K562 (cell line): ENCODE data around the gene DNAJB2. TPM values are rescaled to one million over a fixed set of nuclear protein-coding genes. Genes with fewer than 3 reads are reported as not detected.
A peak's percentile ranks its signal among the peaks of the same experiment; 100 is the strongest.

Source experiments
- ADNP ChIP-seq: fragments of 200-800 bp; sonication (Bioruptor generic); IDR thresholded peaks from 2 replicates; pipeline ENCODE4 v1.6.1; 2016; ENCODE audit warnings: missing genetic modification characterization, missing compliant biosample characterization
- ATF1 ChIP-seq, 2 experiments: fragments of 450-650 bp in 1 of 2; IDR thresholded peaks; 2 replicates each; pipeline ENCODE4 v1.6.1; 2016; ENCODE audit warnings: missing compliant biosample characterization in 1 of 2, missing genetic modification characterization in 1 of 2
- CTCFL ChIP-seq: IDR thresholded peaks from 2 replicates; pipeline ENCODE4 v1.6.1; 2011; ENCODE audit warnings: borderline replicate concordance, low read depth, mild to moderate bottlenecking, moderate library complexity, low read length; ENCODE audit not compliant: insufficient read depth, poor library complexity, severe bottlenecking
- E2F3 ChIP-seq: fragments of 250-450 bp; sonication (Bioruptor Pico); IDR thresholded peaks from 2 replicates; pipeline ENCODE4 v1.4.0; 2020; ENCODE audit warnings: mild to moderate bottlenecking
- ELK3 ChIP-seq: fragments of 450-650 bp; formaldehyde crosslinking; IDR thresholded peaks from 2 replicates; pipeline ENCODE4 v1.4.0; 2020; ENCODE audit warnings: mild to moderate bottlenecking
- JUN ChIP-seq, 2 experiments: sonication (generic) in 1 of 2; formaldehyde crosslinking in 1 of 2; IDR thresholded peaks; 2 replicates each; pipeline versions ENCODE4 v1.6.1 to v1.8.0; 2012 to 2022; ENCODE audit warnings: borderline replicate concordance in 2 of 2, mild to moderate bottlenecking in 2 of 2, improper control_type of control experiment in 1 of 2, low read depth in 1 of 2, low read length in 1 of 2, missing genetic modification reagents in 1 of 2
- MBD1 ChIP-seq: fragments of 250-450 bp; sonication (Bioruptor Pico); IDR thresholded peaks from 2 replicates; pipeline ENCODE4 v1.8.0; 2022; ENCODE audit warnings: inconsistent platforms
- POLR2AphosphoS2 ChIP-seq: IDR thresholded peaks from 2 replicates; pipeline ENCODE4 v1.6.1; 2012; ENCODE audit warnings: low read length, improper control_type of control experiment
- PURB ChIP-seq: sonication (generic); formaldehyde crosslinking; IDR thresholded peaks from 2 replicates; pipeline ENCODE4 v1.9.0; 2021; ENCODE audit warnings: low read depth, mild to moderate bottlenecking, missing genetic modification reagents
- RBM17 ChIP-seq: fragments of 200-400 bp; formaldehyde crosslinking; IDR thresholded peaks from 2 replicates; pipeline ENCODE4 v1.6.1; 2017; ENCODE audit warnings: low read depth, mild to moderate bottlenecking, low read length, borderline replicate concordance
- ZBTB40 ChIP-seq, 2 experiments: fragments of 450-650 bp in 1 of 2; sonication (generic) in 1 of 2; formaldehyde crosslinking in 1 of 2; IDR thresholded peaks; 2 replicates each; pipeline versions ENCODE4 v1.7.1 to v1.9.0; 2016 to 2022; ENCODE audit warnings: inconsistent platforms in 1 of 2, mild to moderate bottlenecking in 1 of 2, missing genetic modification reagents in 1 of 2
- ZNF561 ChIP-seq: fragments of 450-650 bp; formaldehyde crosslinking; conservative IDR thresholded peaks from 2 replicates; pipeline ENCODE4 v1.4.0; 2020; ENCODE audit warnings: mild to moderate bottlenecking, moderate library complexity
- polyA plus RNA-seq, 8 experiments: library from polyadenylated mRNA; depleted of rRNA in 4 of 8; stranded (reverse) in 5 of 8; unstranded in 3 of 8; fragments of >200 nt; fragmentation: Nextera tagmentation in 2 of 8; fragmentation: Illumina TruSeq in 1 of 8; extraction: Ambion mirVana in 2 of 8; extraction: Trizol in 1 of 8; gene quantifications; 2 replicates each; pipeline versions ENCODE4 v1.2.1 to v1.2.3, GENCODE V29; 2011 to 2014; ENCODE audit warnings: inconsistent platforms in 1 of 8, missing spikeins in 1 of 8
- total RNA-seq, 7 experiments: library from RNA; depleted of rRNA in 6 of 7; stranded (reverse); fragments of >200 nt in 6 of 7; fragmentation: Illumina TruSeq in 2 of 7; extraction: Trizol in 2 of 7; gene quantifications; 2 replicates each; pipeline versions ENCODE4 v1.2.1 to v1.2.3, GENCODE V29; 2011 to 2021; ENCODE audit warnings: low replicate concordance in 1 of 7

DNAJB2 gene
- total and polyA plus RNA-seq, 9 of the 15 experiments (the other 6 are each of a cell fraction or from before 2014, with no cell fraction given) = 0.08 to 3.0 (median 2.2) TPM; not detected in 1

- TF ChIP-seq MBD1 (CRISPR knock-in tag) (no peak), ATF1 (CRISPR knock-in tag; IDR thresholded peaks at IDR 0.05) (no peak), ATF1 (tag; IDR thresholded peaks at IDR 0.05) (peak; percentile 64), PURB (CRISPR knock-in tag) (no peak), E2F3 (CRISPR knock-in tag) (no peak), ZNF561 (CRISPR knock-in tag) (no peak), CTCFL (no peak), JUN (IDR thresholded peaks at IDR 0.05; ENCODE audit: borderline replicate concordance, low read depth, low read length) (no peak), JUN (CRISPR knock-in tag; IDR thresholded peaks at IDR 0.05; ENCODE audit: borderline replicate concordance) (no peak), RBM17 (no peak), ZBTB40 (IDR thresholded peaks at IDR 0.05) (peak; percentile 50; the same call in 1 of the 2 replicates), ZBTB40 (CRISPR knock-in tag; IDR thresholded peaks at IDR 0.05) (no peak), POLR2AphosphoS2 (no peak), ADNP (no peak), ELK3 (no peak)
Measured at GRCh38 chr2:219279916-219280516, 850 bp downstream of the DNAJB2 start (continued).
